SK-N-MC (cell line): ENCODE results near the gene RTN1.

ENCODE experiments used
- EZH2 ChIP-seq: fragments of 200-600 bp; sonication (generic); IDR thresholded peaks from one replicate; pipeline ENCODE4 v1.6.1; 2017; ENCODE audit warnings: antibody characterized with exemption
- POLR2AphosphoS5 ChIP-seq: IDR thresholded peaks from 2 replicates; pipeline ENCODE4 v1.6.1; 2012; ENCODE audit warnings: mild to moderate bottlenecking, low read depth, low read length, borderline replicate concordance

DNA sequence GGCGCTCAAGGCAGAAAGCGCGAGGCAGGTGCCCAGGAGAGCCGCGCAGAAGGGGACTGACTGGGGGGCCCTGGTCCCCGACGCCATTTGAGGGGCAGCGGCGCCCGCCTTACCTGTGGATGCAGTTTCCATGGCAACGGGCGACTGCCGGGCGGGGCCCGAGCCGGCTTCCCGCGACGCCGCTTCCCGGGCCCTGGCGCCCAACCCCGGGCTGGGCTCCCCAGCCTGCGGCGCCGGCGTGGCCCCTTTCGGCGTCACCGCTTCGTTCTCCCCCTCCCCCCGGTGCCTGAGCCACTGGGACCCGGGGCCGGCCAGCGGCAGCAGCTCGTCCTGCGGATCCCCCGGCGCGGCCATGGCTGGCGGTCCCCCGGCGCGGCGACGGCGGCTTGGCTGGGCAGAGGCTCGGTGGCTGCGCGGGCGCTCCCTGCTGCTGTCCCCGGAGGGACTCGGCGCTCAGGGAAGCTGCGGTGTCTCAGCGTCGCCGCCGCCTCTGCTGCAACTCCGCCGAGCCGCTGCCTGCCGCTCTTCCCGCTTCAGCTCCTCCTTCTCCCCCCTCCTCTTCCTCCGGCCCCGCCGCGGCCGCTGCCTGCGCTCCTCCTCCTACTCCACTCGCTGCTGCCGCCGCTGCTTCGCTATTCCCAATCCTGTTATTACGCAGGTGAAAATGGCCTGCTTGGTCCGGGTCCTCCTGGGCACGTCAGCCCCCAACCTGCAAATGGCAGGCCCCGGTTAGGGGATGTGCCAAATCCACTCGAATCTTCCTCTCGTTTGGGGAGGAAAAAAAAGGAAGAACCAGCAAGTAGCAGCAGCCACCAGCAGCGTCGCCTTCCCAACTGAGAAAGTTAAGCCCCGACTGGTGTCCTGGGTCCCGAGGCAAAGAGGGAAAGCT lies at the start of gene RTN1:
- TF ChIP-seq POLR2AphosphoS5, result no peak
- TF ChIP-seq EZH2, result no peak
